ENCODE results near the gene NRIP3. TPM values are rescaled to one million over a fixed set of nuclear protein-coding genes. Genes with fewer than 3 reads are reported as not detected.
A peak's percentile ranks its signal among the peaks of the same experiment; 100 is the strongest.

NRIP3 gene
- polyA plus RNA-seq, 3 donors: 0.28 to 4.8 (median 1.0) TPM

DNA sequence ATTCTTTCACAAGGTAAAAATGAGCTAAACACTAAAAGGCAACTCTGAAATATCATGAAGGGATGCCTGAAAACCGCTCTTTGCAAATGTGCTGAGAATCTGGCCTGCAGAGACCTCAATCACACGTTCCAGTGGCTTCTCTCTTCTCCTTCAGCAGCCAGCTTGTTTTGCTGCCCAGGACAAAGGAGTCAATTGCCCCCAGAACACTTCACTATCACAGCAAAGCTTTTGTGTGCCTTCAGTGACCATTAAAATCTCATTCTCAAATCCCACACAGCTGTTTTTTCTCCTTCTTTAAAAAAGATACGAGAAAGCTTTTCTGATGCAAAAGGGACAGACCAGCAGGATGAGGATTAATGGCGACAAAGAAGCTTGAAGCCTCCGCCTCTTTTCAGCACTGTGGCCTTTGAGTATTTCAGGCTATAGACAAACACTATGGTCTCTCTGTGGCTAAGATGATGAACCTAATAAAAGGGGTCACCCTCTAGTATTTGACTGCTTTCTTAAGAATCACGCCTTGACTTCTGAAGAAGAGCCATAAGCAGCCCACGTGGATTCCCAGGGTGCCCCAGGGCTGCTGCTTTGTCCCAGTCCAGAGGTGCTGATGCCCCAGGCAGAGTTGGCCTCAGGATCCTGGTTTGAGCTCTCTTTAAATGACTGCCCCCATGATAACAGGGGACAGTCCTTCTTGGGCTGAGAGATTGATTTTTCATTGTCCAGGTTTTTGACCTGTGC lies 33.4 kb upstream of the NRIP3 start:
- H3K4me3 ChIP-seq (replicated peaks in 1 of 3; ENCODE audit: low read depth in 2 of 3, low read length in 3 of 3): no peak overlapping the region
- peak overlapping the region; percentile 8 to 90 for H3K27ac ChIP-seq (ENCODE audit: low read depth in 1 of 2, low read length in 2 of 2)
- H3K79me2 ChIP-seq (ENCODE audit: insufficient read depth, low read length): no peaks in the 10 kb centered on the region
- peak overlapping the region in 4 of 7 donors; percentile 27 to 92 (median 68) for H3K27ac Mint-ChIP-seq
- 98% methylated on average over 5 of the region's 7 CpGs for WGBS (ENCODE audit: insufficient coverage)
- H3K9me3 Mint-ChIP-seq: peaks cover 0 to 2% (median 0%) of the 10 kb centered on the region in 7 donors
- H3K27me3 ChIP-seq (ENCODE audit: control insufficient read depth in 2 of 2, insufficient read depth in 2 of 2, low read length in 2 of 2): no peaks in the 10 kb centered on the region
- DNase-seq: no peak
- peaks cover 28% of the 10 kb centered on the region in 2 donors for H3K4me1 ChIP-seq (ENCODE audit: control insufficient read depth in 1 of 2, insufficient read depth in 2 of 2, low read length in 2 of 2)
- no peak overlapping the region for H3K9ac ChIP-seq (ENCODE audit: insufficient read depth, low read length, poor library complexity, severe bottlenecking)
- peaks cover 26% of the 10 kb centered on the region for H3K4me1 Mint-ChIP-seq
- no peaks in the 10 kb centered on the region for H3K9me3 ChIP-seq (replicated peaks in 1 of 2; ENCODE audit: control insufficient read depth in 1 of 2, insufficient read depth in 1 of 2, low read length in 2 of 2)
- no peaks in the 10 kb centered on the region for H4K20me1 ChIP-seq (ENCODE audit: insufficient read depth, low read length)
- TF ChIP-seq, protein P1, sequence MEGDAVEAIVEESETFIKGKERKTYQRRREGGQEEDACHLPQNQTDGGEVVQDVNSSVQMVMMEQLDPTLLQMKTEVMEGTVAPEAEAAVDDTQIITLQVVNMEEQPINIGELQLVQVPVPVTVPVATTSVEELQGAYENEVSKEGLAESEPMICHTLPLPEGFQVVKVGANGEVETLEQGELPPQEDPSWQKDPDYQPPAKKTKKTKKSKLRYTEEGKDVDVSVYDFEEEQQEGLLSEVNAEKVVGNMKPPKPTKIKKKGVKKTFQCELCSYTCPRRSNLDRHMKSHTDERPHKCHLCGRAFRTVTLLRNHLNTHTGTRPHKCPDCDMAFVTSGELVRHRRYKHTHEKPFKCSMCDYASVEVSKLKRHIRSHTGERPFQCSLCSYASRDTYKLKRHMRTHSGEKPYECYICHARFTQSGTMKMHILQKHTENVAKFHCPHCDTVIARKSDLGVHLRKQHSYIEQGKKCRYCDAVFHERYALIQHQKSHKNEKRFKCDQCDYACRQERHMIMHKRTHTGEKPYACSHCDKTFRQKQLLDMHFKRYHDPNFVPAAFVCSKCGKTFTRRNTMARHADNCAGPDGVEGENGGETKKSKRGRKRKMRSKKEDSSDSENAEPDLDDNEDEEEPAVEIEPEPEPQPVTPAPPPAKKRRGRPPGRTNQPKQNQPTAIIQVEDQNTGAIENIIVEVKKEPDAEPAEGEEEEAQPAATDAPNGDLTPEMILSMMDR (IDR thresholded peaks at IDR 0.05): no peak
- no peaks in the 10 kb centered on the region for H3K36me3 Mint-ChIP-seq
- no peak overlapping the region for H3K4me3 Mint-ChIP-seq
- H3K4me2 ChIP-seq (replicated peaks; ENCODE audit: extremely low read depth, low read length, poor library complexity, severe bottlenecking): no peak overlapping the region
- intact Hi-C loops (cut with micrococcal nuclease): no loop called here
- H3K27me3 Mint-ChIP-seq (ENCODE audit: low read depth in 3 of 3): peaks cover 0 to 2% (median 0%) of the 10 kb centered on the region in 3 donors
- H2AFZ ChIP-seq (ENCODE audit: insufficient read depth, low read depth, low read length, poor library complexity, severe bottlenecking): peak overlapping the region; percentile 20
- H3K36me3 ChIP-seq (replicated peaks in 1 of 2; ENCODE audit: control insufficient read depth in 1 of 2, insufficient read depth in 2 of 2, low read length in 2 of 2): no peaks in the 10 kb centered on the region

DNA sequence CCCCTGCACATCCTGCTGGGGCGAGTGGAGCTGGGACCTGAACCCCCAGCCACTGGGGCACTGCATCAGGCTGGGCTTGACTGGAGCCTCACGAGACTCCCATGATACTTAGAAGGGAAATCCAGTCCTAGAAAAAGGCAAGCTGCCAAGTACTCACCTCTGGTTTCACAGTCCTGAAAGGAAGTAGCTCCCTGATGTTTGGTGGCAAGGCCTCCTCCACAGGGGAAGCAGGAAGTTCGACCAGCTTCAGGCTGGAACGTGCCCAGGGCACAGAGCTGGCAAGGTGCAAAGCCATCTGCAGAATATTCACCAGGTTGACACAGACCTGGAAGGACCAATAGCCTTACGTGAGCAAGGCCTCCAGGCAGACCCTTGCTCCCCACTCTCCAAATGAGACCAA lies 26.8 kb upstream of the NRIP3 start:
- Histone ChIP-seq H3K9me3 (replicated peaks in 1 of 2; ENCODE audit: control insufficient read depth in 1 of 2, insufficient read depth in 1 of 2, low read length in 2 of 2) (no peaks in the 10 kb centered on the region), H3K27ac (ENCODE audit: low read depth in 1 of 2, low read length in 2 of 2) (no peak overlapping the region), H3K4me2 (replicated peaks; ENCODE audit: extremely low read depth, low read length, poor library complexity, severe bottlenecking) (no peak overlapping the region), H3K4me1 (ENCODE audit: control insufficient read depth in 1 of 2, insufficient read depth in 2 of 2, low read length in 2 of 2) (no peaks in the 10 kb centered on the region), H4K20me1 (ENCODE audit: insufficient read depth, low read length) (no peaks in the 10 kb centered on the region), H3K9ac (ENCODE audit: insufficient read depth, low read length, poor library complexity, severe bottlenecking) (no peak overlapping the region), H3K36me3 (replicated peaks in 1 of 2; ENCODE audit: control insufficient read depth in 1 of 2, insufficient read depth in 2 of 2, low read length in 2 of 2) (no peaks in the 10 kb centered on the region), H2AFZ (ENCODE audit: insufficient read depth, low read depth, low read length, poor library complexity, severe bottlenecking) (no peak overlapping the region), H3K4me3 (replicated peaks in 1 of 3; ENCODE audit: low read depth in 2 of 3, low read length in 3 of 3) (no peak overlapping the region), H3K79me2 (ENCODE audit: insufficient read depth, low read length) (no peaks in the 10 kb centered on the region), H3K27me3 (ENCODE audit: control insufficient read depth in 2 of 2, insufficient read depth in 2 of 2, low read length in 2 of 2) (no peaks in the 10 kb centered on the region)
- H3K36me3 Mint-ChIP-seq: no peaks in the 10 kb centered on the region
- H3K27ac Mint-ChIP-seq: no peak overlapping the region
- H3K4me3 Mint-ChIP-seq: no peak overlapping the region
- H3K4me1 Mint-ChIP-seq: no peaks in the 10 kb centered on the region
- intact Hi-C loops (cut with micrococcal nuclease): no loop called here
- WGBS (ENCODE audit: insufficient coverage): 60% methylated on average over 5 of the region's 5 CpGs
- peaks cover 0 to 4% (median 3%) of the 10 kb centered on the region in 3 donors for H3K27me3 Mint-ChIP-seq (ENCODE audit: low read depth in 3 of 3)
- H3K9me3 Mint-ChIP-seq: no peaks in the 10 kb centered on the region
- TF ChIP-seq, protein P1 (IDR thresholded peaks at IDR 0.05): no peak
- DNase-seq: no peak

All from CD14-positive monocyte (primary cell).